Measurements from ENCODE around the gene DGKI. TPM values are rescaled to one million over a fixed set of nuclear protein-coding genes. Genes with fewer than 3 reads are reported as not detected.

Gene DGKI
- total and polyA plus RNA-seq, 2 of the 13 experiments (the other 11 are each of a cell fraction or from before 2014, with no cell fraction given) = 0.09 to 0.17 TPM

DNA sequence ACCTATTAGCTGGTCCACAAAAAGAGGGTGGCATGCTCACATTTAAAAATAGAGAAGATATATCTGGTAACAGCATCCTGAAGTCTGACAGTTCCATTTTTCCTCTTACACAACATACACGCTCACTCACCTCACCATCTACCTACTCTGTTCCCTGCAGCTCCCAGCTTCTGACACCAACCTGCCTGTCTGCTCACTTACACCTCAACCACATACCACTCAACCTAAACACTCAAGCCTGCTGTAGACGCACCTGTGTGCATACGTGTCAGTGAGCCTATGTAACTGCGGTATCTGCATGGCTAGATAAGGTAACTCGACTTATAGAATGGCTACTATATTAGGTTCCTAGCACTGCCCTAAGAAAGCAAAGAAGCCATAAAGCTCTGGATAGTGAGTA lies 174.9 kb downstream of the DGKI start:
- DNase-seq (ENCODE audit: low spot score) (no peak), FAIRE-seq (no peak), ATAC-seq (no peak)
- H4K20me1 ChIP-seq (ENCODE audit: insufficient read depth, low read length) = no peaks in the 10 kb centered on the region
- ChIA-PET POLR2A (no interaction called here), CTCF (ENCODE audit: low intra/inter-chr PET ratio, low total read pairs) (no interaction called here)
- peaks cover 0 to 58% of the 10 kb centered on the region in 2 experiments; a peak in 4 of 5 replicates for H3K27me3 ChIP-seq (ENCODE audit: control insufficient read depth in 1 of 2, insufficient read depth in 2 of 2, low read length in 2 of 2)
- H3K4me3 ChIP-seq (replicated peaks in 1 of 3; ENCODE audit: insufficient read depth in 1 of 3, low read depth in 2 of 3, low read length in 3 of 3) = no peak overlapping the region
- intact Hi-C loops (cut with micrococcal nuclease; ENCODE audit: unreplicated experiment) (no loop called here), in situ Hi-C loops (cut with HindIII; ENCODE audit: extremely low pct_ligation_motif_present, low pct_unique_long_range_greater_than_20kb) (no loop called here)
- no peaks in the 10 kb centered on the region for H3K4me1 ChIP-seq (ENCODE audit: insufficient read depth, low read length)
- WGBS (ENCODE audit: low lambda C conversion rate) = 33% methylated on average over 5 of the region's 5 CpGs
- TF ChIP-seq ZNF460 (CRISPR knock-in tag; IDR thresholded peaks at IDR 0.05; ENCODE audit: borderline replicate concordance) (no peak), NFE2L1 (CRISPR knock-in tag; IDR thresholded peaks at IDR 0.05; ENCODE audit: borderline replicate concordance) (no peak), MTA1 (CRISPR knock-in tag; IDR thresholded peaks at IDR 0.05; ENCODE audit: borderline replicate concordance) (no peak), ZNF33B (CRISPR knock-in tag; IDR thresholded peaks at IDR 0.05) (no peak), HNF4G (IDR thresholded peaks at IDR 0.05; ENCODE audit: borderline replicate concordance, low read depth, low read length) (no peak), HNF4G (CRISPR knock-in tag; IDR thresholded peaks at IDR 0.05; ENCODE audit: borderline replicate concordance, low read depth) (no peak), AHR (CRISPR knock-in tag; IDR thresholded peaks at IDR 0.05) (no peak), NRL (CRISPR knock-in tag; IDR thresholded peaks at IDR 0.05; ENCODE audit: borderline replicate concordance) (no peak), MEIS1 (CRISPR knock-in tag; IDR thresholded peaks at IDR 0.05; ENCODE audit: borderline replicate concordance) (no peak), DNMT1 (CRISPR knock-in tag; IDR thresholded peaks at IDR 0.05) (no peak), ZNF792 (CRISPR knock-in tag; IDR thresholded peaks at IDR 0.05) (no peak), ZNF776 (CRISPR knock-in tag; IDR thresholded peaks at IDR 0.05) (no peak), ZNF709 (CRISPR knock-in tag; IDR thresholded peaks at IDR 0.05) (no peak), CTCF (CRISPR knock-in tag; IDR thresholded peaks at IDR 0.05) (no peak), MTF2 (CRISPR knock-in tag; IDR thresholded peaks at IDR 0.05; ENCODE audit: borderline replicate concordance) (no peak)
- no peak overlapping the region for H3K4me2 ChIP-seq (ENCODE audit: low read depth, low read length)
- H3K79me2 ChIP-seq (ENCODE audit: insufficient read depth, low read length) = no peaks in the 10 kb centered on the region
- no peak overlapping the region for H3K9ac ChIP-seq (ENCODE audit: insufficient read depth, low read depth, low read length)
- no TSS peak for BruUV-seq (replicated peaks)
- no peaks in the 10 kb centered on the region for H3K9me3 ChIP-seq (ENCODE audit: low read length)
- no peak overlapping the region for H2AFZ ChIP-seq (ENCODE audit: low read length)
- H3K36me3 ChIP-seq (replicated peaks in 1 of 2; ENCODE audit: control insufficient read depth in 1 of 2, insufficient read depth in 2 of 2, low read length in 2 of 2) = no peaks in the 10 kb centered on the region
- no peak overlapping the region for H3K27ac ChIP-seq (ENCODE audit: extremely low read length, insufficient read depth, low read length)
